M059J (cell line): ENCODE results near the gene SULT1A1. TPM values are rescaled to one million over a fixed set of nuclear protein-coding genes. Genes with fewer than 3 reads are reported as not detected.
"Not testable (repeated sequence)": the region's sequence is repeated elsewhere in the genome, so short reads cannot be mapped to it uniquely, and the experiment has no call there.

ENCODE experiments used
- DNase-seq: peaks from one replicate; pipeline ENCODE4 v3.0.0-alpha.2; 2012; ENCODE audit warnings: low read depth
- total RNA-seq: library from RNA; depleted of rRNA; stranded (reverse); fragments of >200 nt; shearing (Covaris generic); gene quantifications from 2 replicates; pipeline ENCODE4 v1.2.3, GENCODE V29; 2014

The SULT1A1 gene
- total RNA-seq, 1 experiment from 2014 or later, result 1.2 TPM

DNA sequence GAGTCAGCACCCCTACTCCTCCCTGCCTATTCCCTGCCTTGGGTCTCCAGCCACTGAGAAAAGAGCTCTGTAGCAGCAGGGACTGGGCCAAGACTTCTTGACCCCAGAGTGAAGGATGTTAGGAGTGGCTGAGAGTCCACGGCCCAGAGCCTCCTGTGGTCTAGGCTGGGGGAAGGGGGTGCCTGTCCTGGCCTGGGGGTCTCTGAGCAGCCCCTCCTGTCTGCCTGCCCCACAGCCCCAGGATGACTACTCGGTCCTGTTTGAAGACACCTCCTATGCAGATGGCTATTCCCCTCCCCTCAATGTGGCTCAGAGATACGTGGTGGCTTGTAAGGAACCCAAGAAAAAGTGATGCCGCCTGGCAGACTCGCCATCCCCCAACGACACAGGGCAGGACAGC, 18.5 kb downstream of the SULT1A1 start:
- no peak for DNase-seq

DNA sequence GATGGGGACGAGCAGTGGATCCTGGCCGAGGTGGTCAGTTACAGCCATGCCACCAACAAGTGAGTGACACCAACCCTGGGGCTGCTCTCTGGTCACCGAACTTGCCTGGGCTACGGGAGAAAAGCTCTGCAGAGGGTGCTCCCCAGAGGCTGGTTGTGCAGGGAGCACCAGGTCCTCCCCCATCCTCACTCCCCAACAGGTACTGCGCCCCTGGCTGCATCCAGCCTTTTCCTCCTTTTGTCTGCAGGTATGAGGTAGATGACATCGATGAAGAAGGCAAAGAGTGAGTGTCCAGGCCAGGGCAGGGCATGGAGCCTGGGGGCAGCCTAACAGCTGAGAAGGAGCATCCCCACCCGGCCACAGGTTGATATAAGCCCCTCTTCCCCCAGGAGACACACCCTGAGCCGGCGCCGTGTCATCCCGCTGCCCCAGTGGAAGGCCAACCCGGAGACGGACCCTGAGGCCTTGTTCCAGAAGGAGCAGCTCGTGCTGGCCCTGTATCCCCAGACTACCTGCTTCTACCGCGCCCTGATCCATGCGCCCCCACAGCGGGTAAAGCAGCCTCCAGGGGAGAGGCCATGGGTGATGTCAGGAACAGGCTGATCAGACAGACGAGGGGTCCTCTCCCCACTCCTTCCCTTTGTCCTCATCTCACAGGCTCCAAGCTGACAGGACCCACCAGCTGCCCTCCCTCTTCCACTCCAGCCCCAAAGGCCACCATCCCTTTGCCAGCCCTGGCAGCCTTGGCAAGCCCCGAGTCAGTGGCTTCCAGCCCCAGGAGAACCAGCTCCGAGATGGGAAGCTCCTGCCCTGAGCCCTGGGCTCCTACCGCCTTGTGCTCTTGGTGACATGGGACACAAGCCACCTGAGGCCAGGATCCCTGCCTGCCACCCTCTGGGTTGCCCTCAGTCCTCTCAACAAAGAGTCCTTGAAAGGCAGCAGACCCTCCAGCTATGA, 19.2 kb downstream of the SULT1A1 start:
- no peak for DNase-seq

DNA sequence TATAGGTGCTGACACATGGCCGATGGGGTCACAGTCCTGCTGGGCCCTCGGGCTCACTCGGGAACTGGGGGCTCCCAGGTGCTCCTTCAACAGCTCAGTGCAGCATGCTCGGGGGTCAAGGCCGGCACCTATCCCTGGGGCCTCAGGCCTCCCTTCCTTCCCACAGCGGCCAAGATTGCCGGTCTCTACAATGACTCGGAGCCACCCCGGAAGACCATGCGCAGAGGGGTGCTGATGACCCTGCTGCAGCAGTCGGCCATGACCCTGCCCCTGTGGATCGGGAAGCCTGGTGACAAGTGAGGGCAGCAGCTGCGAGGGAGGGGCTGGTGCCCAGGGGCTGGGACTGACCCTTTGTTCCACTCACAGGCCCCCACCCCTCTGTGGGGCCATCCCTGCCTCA, 19.9 kb downstream of the SULT1A1 start:
- DNase-seq, result no peak

DNA sequence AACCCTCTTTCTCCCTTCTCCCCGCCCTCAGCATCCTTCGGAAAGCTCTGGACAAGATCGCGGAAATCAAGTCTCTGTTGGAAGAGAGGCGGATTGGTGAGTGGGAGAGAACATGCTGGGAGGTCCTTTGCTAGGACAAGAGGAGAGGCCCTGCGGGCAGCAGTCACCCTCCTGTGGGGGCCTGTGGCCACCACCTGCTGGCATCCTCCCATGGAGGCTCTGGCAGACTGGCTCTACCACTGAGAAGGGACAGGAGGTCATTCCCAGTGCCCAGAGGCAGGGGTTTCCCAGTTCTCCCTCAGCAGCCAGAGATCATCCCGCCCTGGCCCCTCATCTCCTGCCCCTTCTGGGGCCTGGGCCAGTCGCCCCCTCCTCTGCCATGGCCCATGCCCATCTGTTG, 20.8 kb downstream of the SULT1A1 start:
- DNase-seq, result no peak

DNA sequence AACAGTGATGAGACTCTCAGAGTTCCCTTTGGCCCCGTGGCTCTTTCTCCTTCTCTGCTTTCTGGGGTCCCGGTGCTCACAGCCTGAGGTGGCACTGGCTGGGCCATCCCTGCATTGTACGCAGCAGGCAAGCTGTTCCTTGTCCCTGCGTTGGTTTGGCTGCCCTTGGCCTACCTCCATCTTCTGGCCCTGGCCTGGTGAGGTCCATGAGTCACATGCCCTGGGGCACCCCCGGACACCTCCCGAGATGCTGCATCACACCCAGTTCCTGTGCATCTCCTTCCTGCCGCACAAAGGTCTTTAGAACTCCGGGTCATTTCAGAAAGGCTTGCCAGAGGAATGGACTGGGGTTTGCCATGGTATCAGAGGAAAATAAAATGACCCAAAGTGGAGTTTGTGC, 22.5 kb downstream of the SULT1A1 start:
- DNase-seq, result peak; percentile 93

DNA sequence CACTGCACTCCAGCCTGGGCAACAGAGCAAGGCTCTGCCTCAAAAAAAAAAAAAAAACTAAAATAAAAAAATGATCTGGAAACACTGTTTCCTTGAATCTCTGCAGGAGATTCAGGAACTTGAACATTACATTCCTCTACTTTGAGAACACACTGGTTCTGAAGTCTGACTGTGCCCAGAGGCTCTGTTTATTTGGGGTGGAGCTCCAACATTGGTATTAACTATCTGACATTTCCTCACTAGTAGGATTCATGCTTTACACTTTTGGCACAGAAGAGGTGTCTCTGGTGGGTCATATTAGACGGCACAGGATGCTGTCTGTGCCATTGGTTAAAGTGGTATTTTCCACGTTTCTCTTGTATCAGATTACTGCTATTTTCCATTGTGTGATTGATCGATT, 23.4 kb downstream of the SULT1A1 start:
- DNase-seq, result peak; percentile 49

DNA sequence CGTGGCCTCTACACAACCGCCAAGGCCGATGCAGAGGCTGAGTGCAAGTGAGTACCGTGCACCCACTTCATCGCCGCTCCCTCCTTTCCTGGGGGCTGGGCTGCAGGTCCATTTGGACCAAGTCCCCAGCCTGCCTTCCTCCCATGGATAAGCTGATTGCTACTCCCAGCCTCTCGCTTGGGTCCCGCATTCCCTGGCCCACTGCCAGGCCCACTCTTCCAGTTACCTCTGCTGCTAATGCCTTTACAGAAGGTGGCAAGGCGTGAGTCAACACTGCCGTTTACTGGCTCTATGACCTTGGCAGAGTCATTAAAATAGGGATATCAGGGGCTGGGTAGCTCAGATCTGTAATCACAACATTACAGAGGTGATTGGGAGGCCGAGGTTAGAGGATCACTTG, 24.2 kb downstream of the SULT1A1 start:
- DNase-seq, result peak; percentile 52

DNA sequence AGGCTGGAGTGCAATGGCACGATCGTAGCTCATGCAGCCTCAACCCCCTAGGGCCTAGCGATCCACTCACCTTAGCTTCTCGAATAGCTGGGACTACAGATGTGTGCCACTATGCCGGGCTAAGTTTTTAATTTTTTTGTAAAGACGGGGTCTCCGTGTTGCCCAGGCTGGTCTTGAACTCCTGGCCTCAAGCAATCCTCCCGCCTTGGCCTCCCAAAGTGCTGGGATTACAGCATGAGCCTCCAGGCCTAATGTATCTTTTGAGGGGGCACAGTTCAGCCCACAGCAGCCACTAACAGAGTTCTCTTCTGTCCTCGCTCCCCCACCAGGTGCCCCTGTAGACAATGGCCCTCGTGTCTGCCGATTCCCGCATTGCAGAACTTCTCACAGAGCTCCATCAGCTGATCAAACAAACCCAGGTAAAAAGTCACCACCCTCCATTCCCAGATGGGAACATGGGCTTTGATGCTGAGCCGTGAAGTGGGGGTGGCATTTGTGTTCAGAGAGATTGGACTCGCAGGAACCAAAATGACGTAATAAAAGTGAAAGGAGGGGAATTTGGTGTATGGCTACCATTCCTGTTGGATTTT, 29.0 kb downstream of the SULT1A1 start:
- DNase-seq, result no peak

DNA sequence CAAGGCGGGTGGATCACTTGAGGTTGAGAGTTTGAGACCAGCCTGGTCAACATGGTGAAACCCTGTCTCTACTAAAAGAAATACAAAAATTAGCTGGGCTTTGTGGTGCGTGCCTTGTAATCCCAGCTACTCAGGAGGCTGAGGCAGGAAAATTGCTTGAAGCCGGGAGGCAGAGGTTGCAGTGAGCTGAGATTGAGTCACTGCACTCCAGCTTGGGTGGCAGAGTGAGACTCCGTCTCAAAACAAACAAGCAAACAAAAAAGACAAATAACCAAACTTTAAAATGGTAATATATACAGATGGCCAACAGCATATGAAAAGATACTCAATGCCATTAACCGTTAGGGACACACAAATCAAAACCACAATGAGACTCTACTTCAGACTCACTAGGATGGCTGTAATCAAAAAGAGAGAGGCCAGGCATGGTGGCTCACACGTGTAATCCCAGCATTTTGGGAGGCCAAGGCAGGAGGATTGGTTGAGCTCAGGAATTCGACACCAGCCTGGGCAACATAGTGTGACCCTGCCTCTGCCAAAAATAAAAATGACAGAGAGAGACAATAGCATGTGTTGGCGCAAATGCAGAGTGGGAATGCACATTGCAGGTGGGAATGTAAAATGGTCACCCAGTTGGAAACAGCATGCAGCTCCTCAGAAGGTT, 34.3 kb downstream of the SULT1A1 start:
- no peak for DNase-seq

DNA sequence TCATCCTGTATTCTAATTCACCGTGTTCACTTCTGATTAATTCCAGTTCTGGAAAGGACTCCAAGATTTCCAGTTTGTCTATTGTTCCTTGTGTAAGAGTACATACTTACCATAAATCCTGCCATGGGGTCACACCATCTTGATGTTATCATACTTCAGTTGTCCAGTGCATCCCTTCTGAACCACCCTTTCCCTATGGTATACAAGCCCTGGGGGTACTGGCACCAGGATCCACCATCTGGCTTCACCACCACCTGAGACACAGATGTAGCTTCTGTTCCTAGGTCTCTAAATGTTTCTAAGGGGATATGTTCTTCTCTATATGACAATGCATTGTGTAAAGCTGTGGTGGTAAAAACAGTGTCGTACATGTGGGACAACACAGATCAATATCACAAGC, 34.9 kb downstream of the SULT1A1 start:
- DNase-seq, result no peak

DNA sequence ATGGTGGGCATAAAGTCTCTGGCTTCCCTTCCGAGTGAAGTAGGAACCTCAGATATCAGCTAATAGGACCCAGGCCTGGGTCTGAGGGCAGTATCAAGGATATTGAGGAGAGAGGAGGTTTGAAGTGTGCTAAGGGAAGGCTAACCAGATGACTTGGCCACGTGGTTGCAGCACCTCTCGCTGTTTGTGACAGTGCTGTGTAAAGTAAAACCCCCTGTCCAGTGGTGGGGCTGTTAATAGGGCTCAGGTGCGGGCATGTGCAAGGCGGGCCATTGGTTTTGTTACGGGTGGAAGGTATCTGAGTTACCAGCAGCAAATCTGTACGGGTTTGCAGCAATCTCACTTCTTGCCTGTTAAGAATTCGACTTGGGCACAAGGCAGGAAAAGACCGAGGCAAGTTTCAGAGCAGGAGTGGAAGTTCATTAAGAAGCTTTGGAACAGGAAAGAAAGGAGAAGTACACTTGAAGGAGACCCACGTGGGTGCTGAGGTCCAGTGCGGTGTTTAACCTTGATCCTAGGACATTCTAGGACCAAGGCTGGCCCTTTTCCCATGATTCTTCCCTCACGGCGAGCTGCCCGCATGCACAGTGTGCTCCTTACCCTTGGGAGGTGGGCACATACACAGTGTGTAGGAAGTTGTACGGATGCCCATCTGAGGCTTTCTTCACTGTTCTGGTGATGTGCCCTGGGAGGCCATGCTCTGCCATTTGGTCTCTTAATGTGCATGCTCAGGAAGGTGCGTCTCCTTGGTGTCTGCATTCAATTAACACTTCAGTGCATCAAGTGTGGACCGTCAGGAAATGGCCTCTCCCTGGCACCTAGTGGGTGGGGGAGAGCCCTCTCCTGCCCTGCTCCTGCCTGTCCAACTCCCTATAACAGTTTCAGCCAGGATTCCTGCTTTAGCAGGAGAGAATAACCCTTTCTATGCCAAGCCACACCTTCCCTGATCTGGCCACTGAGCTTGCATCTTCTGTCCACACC, 35.8 kb downstream of the SULT1A1 start:
- DNase-seq, result no peak

DNA sequence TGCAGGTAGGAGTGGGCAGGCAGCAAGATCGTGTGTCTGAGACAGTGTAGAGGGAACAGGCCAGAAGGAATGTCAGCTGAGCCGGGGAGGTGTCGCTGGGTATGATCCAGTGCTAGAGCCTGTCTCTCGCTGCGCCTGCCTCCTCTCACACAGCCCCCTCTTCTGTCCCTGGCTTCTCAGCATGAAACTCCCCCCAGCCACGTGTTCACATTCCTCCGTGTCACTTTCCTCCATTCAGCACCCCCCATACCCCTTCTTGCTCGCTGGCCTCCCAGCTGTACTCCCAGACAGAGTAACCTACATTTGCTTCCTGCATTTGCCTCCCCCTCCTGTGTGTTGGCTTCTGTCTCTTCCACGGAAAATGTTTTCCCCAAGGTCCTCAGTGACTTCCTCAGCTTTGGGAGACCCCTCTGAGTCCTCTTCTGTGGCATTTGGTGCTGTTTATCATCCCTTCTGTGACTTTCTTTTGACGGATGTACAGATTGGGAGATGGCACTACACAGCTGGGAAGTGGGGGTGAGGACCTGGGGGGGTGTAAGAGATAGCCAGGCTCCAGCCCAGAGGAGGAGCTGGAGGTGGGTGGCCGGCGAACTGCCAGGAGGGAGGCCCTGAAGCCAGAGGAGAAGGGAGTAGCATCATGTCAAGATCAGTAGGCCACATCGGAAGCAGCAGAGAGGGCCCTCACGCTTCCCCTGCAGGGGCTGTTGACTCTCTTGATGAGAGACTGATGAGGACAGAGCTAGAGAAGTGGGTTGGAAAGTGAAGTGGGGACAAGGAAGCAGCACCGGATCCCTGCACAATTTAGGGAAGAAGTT, 36.9 kb downstream of the SULT1A1 start:
- no peak for DNase-seq

DNA sequence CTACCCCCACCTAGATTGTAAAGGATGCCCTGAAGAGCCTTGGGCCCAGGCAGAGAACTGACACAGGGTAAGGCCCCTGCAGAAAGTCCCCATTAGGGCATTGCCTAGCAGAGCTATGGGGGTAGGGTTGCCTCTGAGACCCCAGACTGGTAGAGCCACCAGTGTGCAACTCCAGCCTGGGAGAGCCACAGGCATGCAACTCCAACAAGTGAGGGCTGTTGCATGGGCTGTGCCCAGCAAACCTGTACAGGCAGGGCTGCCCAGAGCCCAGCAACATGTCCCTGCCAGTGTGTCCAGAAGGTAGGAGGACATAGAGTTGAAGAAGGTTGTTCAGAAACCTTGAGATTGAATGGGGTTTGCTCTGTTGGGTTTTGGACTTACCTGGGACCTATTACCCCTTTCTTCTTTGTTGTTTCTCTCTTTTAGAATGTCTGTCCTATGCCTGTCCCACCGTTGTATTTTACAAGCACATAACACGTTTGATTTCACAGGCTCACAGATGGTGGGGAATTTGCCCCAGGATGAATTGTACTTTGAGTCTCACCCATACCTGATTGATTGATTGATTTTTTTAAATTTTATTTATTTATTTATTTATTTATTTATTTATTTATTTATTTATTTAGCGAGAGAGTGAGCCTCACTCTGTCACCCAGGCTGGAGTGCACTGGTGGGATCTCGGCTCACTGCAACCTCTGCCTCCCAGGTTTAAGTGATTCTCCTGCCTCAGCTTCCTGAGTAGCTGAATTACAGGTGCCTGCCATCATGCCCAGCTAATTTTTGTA, 39.7 kb downstream of the SULT1A1 start:
- no peak for DNase-seq

DNA sequence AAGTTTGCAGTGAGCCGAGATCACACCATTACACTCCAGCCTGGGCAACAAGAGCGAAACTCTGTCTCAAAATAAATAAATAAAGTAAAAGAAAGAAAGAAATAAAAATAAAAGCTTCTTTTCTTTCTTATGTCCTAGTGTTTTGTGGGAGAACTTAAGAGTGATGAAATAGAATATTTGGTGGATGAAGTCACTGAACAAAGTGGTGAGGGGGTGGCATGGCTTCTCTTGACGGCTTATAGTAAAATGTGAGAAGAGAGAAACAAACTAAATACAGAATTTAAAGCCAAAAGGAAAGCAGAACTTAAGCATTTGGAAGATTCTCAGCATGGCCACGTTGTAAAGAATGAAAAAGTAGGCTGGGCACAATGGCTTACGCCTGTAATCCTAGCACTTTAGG, 40.8 kb downstream of the SULT1A1 start:
- peak; percentile 23 for DNase-seq

DNA sequence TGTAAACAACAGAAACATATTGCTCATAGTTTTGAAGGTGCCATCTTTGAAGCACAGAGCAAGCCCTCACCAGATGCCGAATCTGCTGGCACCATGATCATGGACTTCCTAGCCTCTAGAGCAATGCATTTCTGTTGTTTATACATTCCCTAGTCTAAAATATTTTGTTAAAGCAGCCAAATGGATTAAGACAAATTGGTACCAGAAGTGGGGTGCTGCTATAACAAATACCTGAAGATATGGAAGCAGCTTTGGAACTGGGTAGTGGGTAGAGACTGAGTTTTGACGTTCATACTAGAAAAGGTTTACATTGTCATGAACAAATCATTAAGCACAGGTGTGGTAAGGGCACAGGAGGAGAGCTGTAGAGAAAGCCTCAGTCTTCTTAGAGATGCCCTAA, 42.6 kb downstream of the SULT1A1 start:
- DNase-seq, result no peak

DNA sequence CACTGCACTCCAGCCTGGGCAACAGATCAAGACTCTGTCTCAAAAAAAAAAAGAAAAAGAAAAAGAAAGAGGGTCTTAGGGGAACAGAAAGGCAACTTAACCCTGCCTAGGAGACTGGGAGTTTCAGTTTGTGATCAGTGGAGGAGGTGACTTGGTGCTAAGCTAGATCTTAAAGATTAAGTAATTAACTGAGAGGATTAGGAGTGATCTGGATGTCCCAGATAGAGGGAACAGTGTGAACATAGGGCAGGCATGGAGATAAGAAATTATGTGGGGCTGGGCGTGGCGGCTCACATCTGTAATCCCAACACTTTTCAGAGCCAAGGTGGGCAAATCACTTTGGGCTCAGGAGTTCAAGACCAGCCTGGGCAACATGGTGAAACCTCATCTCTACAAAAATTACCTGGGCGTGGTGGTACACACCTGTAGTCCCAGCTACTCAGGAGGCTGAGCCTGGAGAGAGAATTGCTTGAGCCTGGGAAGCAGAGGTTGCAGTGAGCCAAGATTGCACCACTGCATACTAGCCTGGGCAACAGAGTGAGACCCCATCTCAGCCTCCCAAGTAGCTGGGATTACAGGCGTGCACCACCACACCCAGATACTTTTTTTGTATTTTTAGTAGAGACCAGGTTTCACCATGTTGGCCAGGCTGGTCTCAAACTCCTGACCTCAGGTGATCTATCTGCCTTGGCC, 43.5 kb downstream of the SULT1A1 start:
- not testable (repeated sequence) for DNase-seq

DNA sequence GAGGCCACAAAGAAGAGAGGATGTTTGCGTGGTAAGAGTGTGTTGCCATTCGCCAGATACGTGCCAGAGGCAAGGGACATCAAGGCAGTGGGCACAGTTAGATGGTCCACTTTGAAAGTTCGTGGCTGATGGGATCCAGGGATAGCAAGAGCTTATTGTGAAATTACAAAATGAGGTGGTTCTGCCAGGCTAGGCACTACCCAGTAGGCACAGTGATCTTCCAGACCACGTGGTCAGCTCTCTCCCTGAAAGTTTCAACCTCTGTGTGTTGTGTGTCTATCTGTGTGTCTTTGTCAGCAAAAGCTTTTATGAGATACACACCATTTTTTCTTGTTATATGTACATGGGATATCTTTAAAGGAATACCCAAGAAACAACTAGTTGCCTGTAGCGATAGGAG, 46.6 kb downstream of the SULT1A1 start:
- no peak for DNase-seq

DNA sequence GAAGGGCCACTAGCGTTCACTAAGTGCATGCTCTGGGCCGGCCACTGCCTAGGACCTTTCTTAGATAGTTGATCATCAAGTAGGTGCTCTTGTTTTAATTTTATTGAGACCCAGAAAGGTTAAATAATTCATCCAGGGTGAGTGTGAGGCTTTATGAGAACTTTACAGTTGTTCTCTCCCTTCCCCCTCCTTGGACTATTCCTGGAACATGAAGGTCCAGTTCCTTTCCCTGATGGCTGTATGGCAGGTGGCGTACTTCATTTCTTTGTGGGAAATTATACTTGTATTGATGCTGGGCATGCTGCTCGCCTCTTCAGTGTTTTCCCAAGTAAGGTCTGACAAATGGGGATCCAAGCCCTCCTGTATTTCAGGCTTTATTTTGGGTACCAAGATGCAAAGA, 47.6 kb downstream of the SULT1A1 start:
- no peak for DNase-seq

DNA sequence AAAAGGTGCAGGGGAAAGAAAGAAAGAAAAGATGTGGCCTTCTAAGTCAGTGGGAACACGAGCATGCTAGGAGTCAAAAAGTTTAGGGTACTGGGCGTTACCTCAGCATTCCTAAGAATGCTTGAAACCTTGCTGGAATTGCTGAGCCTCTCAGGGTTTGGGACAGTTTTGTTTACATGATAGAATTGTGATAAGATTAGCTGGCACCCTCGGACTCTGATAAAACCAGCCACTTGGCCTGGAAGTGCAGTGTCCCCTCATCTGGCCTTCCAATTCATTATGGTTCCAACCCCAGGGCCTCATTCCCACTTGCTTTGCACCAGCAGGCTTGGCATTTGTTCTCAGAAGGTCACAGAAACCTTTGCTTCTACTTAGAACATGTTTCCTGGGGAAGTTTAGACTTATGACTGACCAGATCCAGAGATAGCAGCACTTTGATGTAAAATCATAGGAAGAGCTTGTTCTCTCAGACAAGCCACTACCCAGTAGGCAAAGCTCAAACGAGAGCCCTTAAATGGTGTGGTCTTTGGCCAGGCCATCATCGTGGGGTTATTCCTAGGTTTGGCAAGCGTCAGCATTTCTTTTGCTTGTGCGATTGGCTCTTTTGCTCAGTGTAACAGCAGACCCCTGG, 48.2 kb downstream of the SULT1A1 start:
- peak; percentile 65 for DNase-seq
